GM21390 (cell line): ENCODE results near the gene KIF5B.

ENCODE experiments used
- ATAC-seq: cut with Tn5 transposase; IDR thresholded peaks from one replicate; pipeline ENCODE4 v1.9.1; 2021; ENCODE audit not compliant: unreplicated experiment

The KIF5B gene

GRCh38 chr10:31962826-31963588 is 93.2 kb downstream of the KIF5B start:
- ATAC-seq: no peak

- no peak for ATAC-seq
These were observed 94.7 kb downstream of the KIF5B start for GRCh38 chr10:31961277-31962074.

GRCh38 chr10:31959461-31960173 is 96.6 kb downstream of the KIF5B start:
- ATAC-seq: no peak
